Activated CD8-positive, alpha-beta T cell treated with anti-CD3 and anti-CD28 coated beads for 36 hours (primary cell): ENCODE data around the gene NPC2. TPM values are rescaled to one million over a fixed set of nuclear protein-coding genes. Genes with fewer than 3 reads are reported as not detected.

Source experiments
- ATAC-seq: fragments of 200-7000 bp; cut with Tn5 transposase; one replicate; pipeline ENCODE4 v1.10.0; 2021; ENCODE audit warnings: mild to moderate bottlenecking, moderate library complexity
- CTCF ChIA-PET: fragments of 350-600 bp; sonication (Branson Sonifier 250); formaldehyde crosslinking; loops from one replicate; lab custom pipeline; 2021; ENCODE audit warnings: antibody characterized with exemption; lab: Charles Lee
- POLR2A ChIA-PET: fragments of 350-600 bp; sonication (Branson Sonifier 250); formaldehyde crosslinking; loops from one replicate; lab custom pipeline; 2021; ENCODE audit warnings: antibody characterized with exemption; lab: Charles Lee
- DNase-seq: peaks from one replicate; pipeline ENCODE4 v3.0.0-alpha.2; 2020
- H3K27ac Mint-ChIP-seq: one replicate; pipeline ENCODE4 v1.8.0; 2021; ENCODE audit warnings: mild to moderate bottlenecking, mixed read lengths
- H3K27me3 Mint-ChIP-seq: one replicate; pipeline ENCODE4 v1.8.0; 2021; ENCODE audit warnings: mixed read lengths
- H3K36me3 Mint-ChIP-seq: one replicate; pipeline ENCODE4 v1.8.0; 2021; ENCODE audit warnings: low read depth, mixed read lengths
- H3K4me1 Mint-ChIP-seq: one replicate; pipeline ENCODE4 v1.8.0; 2021; ENCODE audit warnings: low read depth, mixed read lengths
- H3K4me3 Mint-ChIP-seq: one replicate; pipeline ENCODE4 v1.8.0; 2021; ENCODE audit warnings: mild to moderate bottlenecking, moderate library complexity, mixed read lengths
- H3K9me3 Mint-ChIP-seq: one replicate; pipeline ENCODE4 v1.8.0; 2021; ENCODE audit warnings: mixed read lengths
- CTCF ChIP-seq: fragments of 200-600 bp; IDR thresholded peaks from one replicate; pipeline ENCODE4 v1.8.0; 2022; ENCODE audit warnings: antibody characterized with exemption, mild to moderate bottlenecking
- intact Hi-C: fragments of 100-400 bp; cut with micrococcal nuclease; formaldehyde crosslinking; loops from one replicate; pipeline ENCODE4 v1.10.0; 2022
- total RNA-seq, 2 experiments: library from RNA; stranded (reverse); gene quantifications; one replicate each; pipeline ENCODE4 v1.2.3, GENCODE V29; 2021

NPC2 gene
- total RNA-seq, 2 experiments from 2014 or later: 19.1 to 21.0 TPM

DNA sequence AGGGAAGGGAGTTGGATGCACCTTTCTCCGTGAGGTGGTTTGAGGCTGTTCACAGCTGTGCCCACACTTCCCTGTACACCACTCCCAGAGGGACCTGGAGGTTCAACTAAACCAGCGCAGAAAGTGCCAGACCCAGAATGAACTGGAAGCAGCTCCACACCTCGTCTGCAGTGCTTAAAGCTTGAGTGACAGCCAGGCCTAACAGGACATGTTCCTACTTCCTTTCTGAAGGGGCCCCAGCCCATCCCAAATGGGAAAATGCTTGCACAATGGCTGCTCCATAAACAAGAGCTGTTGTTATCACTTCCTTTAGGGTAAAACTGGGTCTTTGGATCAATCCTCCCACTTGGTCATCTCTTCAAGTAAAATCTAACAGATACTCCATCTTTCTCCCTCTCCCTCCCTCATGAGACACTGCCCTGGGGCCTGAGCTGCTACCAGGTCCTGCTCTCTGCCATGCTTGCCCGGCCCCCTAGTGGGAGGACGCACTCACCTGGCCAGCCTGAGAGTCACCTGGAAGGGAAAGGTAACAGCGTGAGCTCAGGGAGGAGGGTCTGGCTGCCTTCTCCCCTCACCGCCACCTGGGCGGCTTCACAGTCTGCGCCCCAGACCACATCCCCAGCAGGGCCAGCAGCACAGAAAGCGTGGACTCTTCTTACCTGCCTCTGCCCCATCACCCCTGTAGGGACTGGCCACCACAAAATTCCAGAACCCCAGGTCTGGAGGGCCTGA is 33.9 kb upstream of the NPC2 start:
- POLR2A ChIA-PET: interaction anchor here (1.0 kb wide), 1 partner anchor 63 kb away, joined by 3 read pairs; no protein-coding TSS in a partner anchor
- Mint-ChIP-seq H3K4me3 (no peak overlapping the region), H3K9me3 (no peaks in the 10 kb centered on the region), H3K36me3 (no peaks in the 10 kb centered on the region), H3K27me3 (peaks cover 3% of the 10 kb centered on the region), H3K4me1 (no peaks in the 10 kb centered on the region), H3K27ac (no peak overlapping the region)
- CTCF ChIA-PET: interaction anchor here (1.5 kb wide), 1 partner anchor 84 kb away, joined by 4 read pairs; the partner anchor contains the start of gene LTBP2
- no peak for DNase-seq
- intact Hi-C loops: no loop called here
- ATAC-seq: no peak
- TF ChIP-seq CTCF: no peak

DNA sequence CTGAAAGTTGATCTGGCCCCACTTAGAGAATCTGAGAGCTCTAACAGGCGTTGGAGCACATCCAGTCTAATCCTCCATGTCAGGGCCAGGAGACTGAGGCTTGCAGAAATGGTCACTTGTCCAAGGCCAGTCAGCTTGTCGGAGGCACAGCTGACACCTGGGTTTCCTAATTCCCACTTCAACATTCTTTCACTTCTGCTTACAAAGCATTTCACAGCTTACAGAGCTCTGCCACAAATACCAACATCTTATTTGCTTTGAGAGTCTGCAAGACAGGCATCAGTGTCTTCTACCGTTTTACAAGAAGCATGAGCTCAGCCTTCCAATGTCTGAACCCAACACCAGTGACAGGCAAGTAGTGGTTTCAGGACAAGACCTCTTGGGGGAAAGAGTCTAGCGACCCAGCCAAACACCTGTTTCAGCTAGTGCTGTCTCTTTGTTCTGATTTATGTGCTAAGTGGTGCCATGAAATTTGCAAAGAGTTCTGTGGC is 32.3 kb upstream of the NPC2 start:
- H3K27ac Mint-ChIP-seq: no peak overlapping the region
- CTCF ChIA-PET: interaction anchor here (1.1 kb wide), 1 partner anchor 27 kb away, joined by 3 read pairs; no protein-coding TSS in a partner anchor
- POLR2A ChIA-PET: no interaction called here
- no peaks in the 10 kb centered on the region for H3K4me1 Mint-ChIP-seq
- no peak for ATAC-seq
- DNase-seq: no peak
- intact Hi-C loops: no loop called here
- no peaks in the 10 kb centered on the region for H3K36me3 Mint-ChIP-seq
- H3K27me3 Mint-ChIP-seq: peaks cover 3% of the 10 kb centered on the region
- H3K4me3 Mint-ChIP-seq: no peak overlapping the region
- no peaks in the 10 kb centered on the region for H3K9me3 Mint-ChIP-seq
- TF ChIP-seq CTCF: no peak

GRCh38 chr14:74524812-74525135 is 31.7 kb upstream of the NPC2 start:
- CTCF ChIA-PET: interaction anchor here (1.1 kb wide), 1 partner anchor 26 kb away, joined by 3 read pairs; no protein-coding TSS in a partner anchor

DNA sequence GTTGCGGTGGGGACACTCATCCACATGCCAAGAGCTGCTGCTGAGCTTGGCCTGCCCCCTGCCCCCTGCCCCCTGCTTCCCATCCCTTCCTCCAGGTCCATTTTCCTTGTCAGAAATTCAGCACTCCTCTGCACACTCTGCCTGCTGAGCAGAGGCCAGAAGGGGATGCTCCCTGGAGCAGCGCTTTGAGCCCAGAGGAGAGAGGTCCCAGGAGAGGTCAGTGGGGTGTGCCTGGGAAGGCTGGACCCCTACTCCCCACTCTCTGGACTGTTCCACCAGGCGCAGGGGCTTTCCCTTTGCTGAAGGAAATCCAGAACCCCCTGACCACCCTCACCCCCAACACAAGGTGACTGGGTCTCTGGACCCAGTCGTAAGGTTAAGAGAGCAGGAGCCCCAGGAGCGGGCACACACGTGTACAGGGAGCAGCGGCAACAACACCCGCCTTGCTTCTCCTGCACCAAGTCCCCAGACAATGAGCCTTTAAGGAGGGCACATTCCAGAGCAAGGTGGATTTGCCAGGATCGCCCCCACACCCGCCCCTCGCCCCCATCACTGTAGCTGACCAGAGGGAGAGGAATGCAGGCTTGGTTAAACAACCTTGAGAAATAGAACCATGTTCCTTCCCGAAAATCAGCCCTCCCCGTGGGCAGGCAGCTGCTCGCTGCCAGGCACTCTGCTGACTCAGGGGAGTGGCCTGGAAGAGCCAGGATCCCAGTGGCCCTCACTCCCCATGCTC is 31.1 kb upstream of the NPC2 start:
- no peak overlapping the region for H3K27ac Mint-ChIP-seq
- no peak for DNase-seq
- no peak for TF ChIP-seq CTCF
- peaks cover 3% of the 10 kb centered on the region for H3K27me3 Mint-ChIP-seq
- ATAC-seq: no peak
- intact Hi-C loops: no loop called here
- no peak overlapping the region for H3K4me3 Mint-ChIP-seq
- H3K36me3 Mint-ChIP-seq: no peaks in the 10 kb centered on the region
- H3K9me3 Mint-ChIP-seq: no peaks in the 10 kb centered on the region
- POLR2A ChIA-PET: no interaction called here
- CTCF ChIA-PET: no interaction called here
- H3K4me1 Mint-ChIP-seq: no peaks in the 10 kb centered on the region

More at GRCh38 chr14:74524812-74525135, 31.7 kb upstream of the NPC2 start:
- POLR2A ChIA-PET: no interaction called here
- no peak overlapping the region for H3K4me3 Mint-ChIP-seq
- no peak for DNase-seq
- intact Hi-C loops: no loop called here
- H3K9me3 Mint-ChIP-seq: no peaks in the 10 kb centered on the region
- no peaks in the 10 kb centered on the region for H3K4me1 Mint-ChIP-seq
- H3K27me3 Mint-ChIP-seq: peaks cover 3% of the 10 kb centered on the region
- no peak for ATAC-seq
- no peak overlapping the region for H3K27ac Mint-ChIP-seq
- H3K36me3 Mint-ChIP-seq: no peaks in the 10 kb centered on the region
- no peak for TF ChIP-seq CTCF

- no peaks in the 10 kb centered on the region for H3K4me1 Mint-ChIP-seq
- no peak overlapping the region for H3K4me3 Mint-ChIP-seq
- DNase-seq (no peak), ATAC-seq (no peak)
- no peaks in the 10 kb centered on the region for H3K36me3 Mint-ChIP-seq
- intact Hi-C loops: no loop called here
- CTCF ChIA-PET: no interaction called here
- H3K27me3 Mint-ChIP-seq: peaks cover 5% of the 10 kb centered on the region
- H3K9me3 Mint-ChIP-seq: no peaks in the 10 kb centered on the region
- TF ChIP-seq CTCF: no peak
- H3K27ac Mint-ChIP-seq: no peak overlapping the region
- POLR2A ChIA-PET: no interaction called here
Observed at GRCh38 chr14:74522740-74523139, 29.6 kb upstream of the NPC2 start.
